Upper lobe of right lung (tissue), 1 donor: ENCODE measurements around the gene SHROOM3. TPM values are rescaled to one million over a fixed set of nuclear protein-coding genes. Genes with fewer than 3 reads are reported as not detected.

ENCODE experiments used
- ATAC-seq: fragments of 200-7000 bp; cut with Tn5 transposase; one replicate; pipeline ENCODE4 v1.9.1; 2020; ENCODE audit warnings: mild to moderate bottlenecking, moderate library complexity
- DNase-seq: peaks from one replicate; pipeline ENCODE4 v3.0.0-alpha.2; 2020
- H3K27ac ChIP-seq: fragments of 200-600 bp; one replicate; pipeline ENCODE4 v1.8.0; 2022
- H3K27me3 ChIP-seq: fragments of 200-600 bp; one replicate; pipeline ENCODE4 v1.8.0; 2022; ENCODE audit warnings: mild to moderate bottlenecking
- H3K36me3 ChIP-seq: fragments of 200-600 bp; one replicate; pipeline ENCODE4 v1.8.0; 2022
- H3K4me1 ChIP-seq: fragments of 200-600 bp; one replicate; pipeline ENCODE4 v1.8.0; 2022
- H3K4me3 ChIP-seq: fragments of 200-600 bp; one replicate; pipeline ENCODE4 v1.8.0; 2022; ENCODE audit warnings: mild to moderate bottlenecking
- H3K9me3 ChIP-seq: fragments of 200-600 bp; one replicate; pipeline ENCODE4 v1.8.0; 2022
- intact Hi-C: fragments of 100-400 bp; cut with DNase I; formaldehyde crosslinking; loops from one replicate; pipeline ENCODE4 v1.11.0; 2022
- microRNA-seq: library from miRNA; unstranded; fragments of <30 nt; microRNA quantifications from one replicate; pipeline ENCODE4 v1.2.0, GENCODE V29; 2020; ENCODE audit warnings: borderline microRNAs expressed
- total RNA-seq: library from RNA; stranded (reverse); fragmentation: NEBNext Ultra II Directional; extraction: Animal tissue kit (Norgen Biotek cat#: 25700); gene quantifications from one replicate; pipeline ENCODE4 v1.2.1, GENCODE V29; 2021
- TF ChIP-seq, protein P1 (sequence below): fragments of 200-600 bp; IDR thresholded peaks from one replicate; pipeline ENCODE4 v1.8.0; 2022; ENCODE audit warnings: antibody characterized with exemption
- donor health status: DM: no; HTN: yes; CAD: no; lungs with severe emphysema.

SHROOM3 gene
- total RNA-seq, 1 donor from 2014 or later = 73.3 TPM

- Histone ChIP-seq H3K9me3 (no peaks in the 10 kb centered on the region), H3K36me3 (no peaks in the 10 kb centered on the region), H3K4me1 (no peaks in the 10 kb centered on the region), H3K4me3 (no peak overlapping the region), H3K27me3 (no peaks in the 10 kb centered on the region), H3K27ac (no peak overlapping the region)
- intact Hi-C loops = no loop called here
- ATAC-seq = no peak
- TF ChIP-seq, protein P1, sequence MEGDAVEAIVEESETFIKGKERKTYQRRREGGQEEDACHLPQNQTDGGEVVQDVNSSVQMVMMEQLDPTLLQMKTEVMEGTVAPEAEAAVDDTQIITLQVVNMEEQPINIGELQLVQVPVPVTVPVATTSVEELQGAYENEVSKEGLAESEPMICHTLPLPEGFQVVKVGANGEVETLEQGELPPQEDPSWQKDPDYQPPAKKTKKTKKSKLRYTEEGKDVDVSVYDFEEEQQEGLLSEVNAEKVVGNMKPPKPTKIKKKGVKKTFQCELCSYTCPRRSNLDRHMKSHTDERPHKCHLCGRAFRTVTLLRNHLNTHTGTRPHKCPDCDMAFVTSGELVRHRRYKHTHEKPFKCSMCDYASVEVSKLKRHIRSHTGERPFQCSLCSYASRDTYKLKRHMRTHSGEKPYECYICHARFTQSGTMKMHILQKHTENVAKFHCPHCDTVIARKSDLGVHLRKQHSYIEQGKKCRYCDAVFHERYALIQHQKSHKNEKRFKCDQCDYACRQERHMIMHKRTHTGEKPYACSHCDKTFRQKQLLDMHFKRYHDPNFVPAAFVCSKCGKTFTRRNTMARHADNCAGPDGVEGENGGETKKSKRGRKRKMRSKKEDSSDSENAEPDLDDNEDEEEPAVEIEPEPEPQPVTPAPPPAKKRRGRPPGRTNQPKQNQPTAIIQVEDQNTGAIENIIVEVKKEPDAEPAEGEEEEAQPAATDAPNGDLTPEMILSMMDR = no peak
- DNase-seq = no peak
Observed at GRCh38 chr4:76823495-76823894, 388.5 kb downstream of the SHROOM3 start.

DNA sequence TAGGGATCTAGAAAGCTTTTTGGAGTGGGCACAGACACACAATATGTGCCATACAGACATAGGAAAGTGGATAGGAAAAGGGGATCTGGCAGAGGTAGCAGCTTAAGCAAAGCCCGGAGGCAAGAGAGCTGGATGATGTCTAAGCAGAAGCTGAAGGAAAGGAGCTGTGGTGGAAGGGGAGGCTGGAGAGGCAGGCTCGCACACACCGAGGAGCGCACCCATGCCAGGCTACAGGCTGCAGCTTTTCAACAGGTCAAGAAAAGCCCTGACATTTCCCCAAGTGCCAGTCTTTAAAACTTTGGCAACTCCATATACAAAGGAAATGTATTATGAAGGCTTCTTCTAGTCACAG lies 395.6 kb downstream of the SHROOM3 start:
- intact Hi-C loops = no loop called here
- no peaks in the 10 kb centered on the region for H3K27me3 ChIP-seq
- peak; percentile 20 for ATAC-seq

GRCh38 chr4:76830964-76831703 lies 396.1 kb downstream of the SHROOM3 start:
- Histone ChIP-seq H3K27me3 (no peaks in the 10 kb centered on the region), H3K36me3 (no peaks in the 10 kb centered on the region), H3K4me3 (no peak overlapping the region), H3K27ac (peak overlapping the region; percentile 75), H3K9me3 (no peaks in the 10 kb centered on the region), H3K4me1 (peaks cover 8% of the 10 kb centered on the region)
- DNase-seq (no peak), ATAC-seq (peak; percentile 60)
- TF ChIP-seq, protein P1 = no peak
- intact Hi-C loops = no loop called here

More for the DNA sequence above, 395.6 kb downstream of the SHROOM3 start:
- H3K36me3 ChIP-seq = no peaks in the 10 kb centered on the region
- H3K27ac ChIP-seq = peak overlapping the region; percentile 25
- peaks cover 8% of the 10 kb centered on the region for H3K4me1 ChIP-seq
- no peak for DNase-seq
- no peak overlapping the region for H3K4me3 ChIP-seq
- H3K9me3 ChIP-seq = no peaks in the 10 kb centered on the region
- TF ChIP-seq, protein P1 = no peak

GRCh38 chr4:76831711-76832373 lies 396.8 kb downstream of the SHROOM3 start:
- no peaks in the 10 kb centered on the region for H3K36me3 ChIP-seq
- intact Hi-C loops = no loop called here
- no peaks in the 10 kb centered on the region for H3K27me3 ChIP-seq
- ATAC-seq (no peak), DNase-seq (no peak)
- H3K27ac ChIP-seq = peak overlapping the region; percentile 75
- H3K4me1 ChIP-seq = peaks cover 8% of the 10 kb centered on the region
- no peak overlapping the region for H3K4me3 ChIP-seq
- TF ChIP-seq, protein P1 = no peak
- H3K9me3 ChIP-seq = no peaks in the 10 kb centered on the region

Small RNA genes within 50 kb of the gene (microRNA-seq; reads per million reads assigned to microRNA genes)
- not detected for gene MIR4450
- 0.83 reads per million for gene MIR548AH

Other genes starting within 250 kb of the SHROOM3 start
- gene SCARB2, start 221.4 kb upstream of the SHROOM3 start, total RNA-seq = 190 TPM
- gene FAM47E, start 183.5 kb upstream of the SHROOM3 start, total RNA-seq = 3.6 TPM
- gene STBD1, start 128.5 kb upstream of the SHROOM3 start, total RNA-seq = 9.4 TPM
- 0.64 TPM for gene CCDC158, start 14.1 kb upstream of the SHROOM3 start, total RNA-seq